Measurements from ENCODE around the gene MPL.

MPL gene

GRCh38 chr1:43293176-43293575 lies 44.4 kb upstream of the MPL start:
- no peak for TF ChIP-seq CSRNP3 (CRISPR knock-in tag; IDR thresholded peaks at IDR 0.05)
- no peak for TF ChIP-seq SNAI2 (CRISPR knock-in tag; IDR thresholded peaks at IDR 0.05)
- no peak for TF ChIP-seq BACH2 (CRISPR knock-in tag; IDR thresholded peaks at IDR 0.05; ENCODE audit: borderline replicate concordance)
- no peak for TF ChIP-seq ZNF565 (CRISPR knock-in tag; conservative IDR thresholded peaks at IDR 0.05; ENCODE audit: low read depth)
- no peak for TF ChIP-seq OSR1 (CRISPR knock-in tag; IDR thresholded peaks at IDR 0.05)
- no peak for TF ChIP-seq PPARA (CRISPR knock-in tag; IDR thresholded peaks at IDR 0.05; ENCODE audit: borderline replicate concordance)
- no peak for TF ChIP-seq GLIS3 (CRISPR knock-in tag; IDR thresholded peaks at IDR 0.05)
- no peak for TF ChIP-seq ZFP30 (CRISPR knock-in tag; IDR thresholded peaks at IDR 0.05)
- TF ChIP-seq TCF4 (CRISPR knock-in tag; IDR thresholded peaks at IDR 0.05; ENCODE audit: borderline replicate concordance), result no peak
- TF ChIP-seq ARNTL (CRISPR knock-in tag; IDR thresholded peaks at IDR 0.05; ENCODE audit: borderline replicate concordance, low read depth), result no peak
- no peak for TF ChIP-seq POU6F1 (CRISPR knock-in tag; IDR thresholded peaks at IDR 0.05; ENCODE audit: borderline replicate concordance, low read depth)
- no peak for TF ChIP-seq ZC3H10 (CRISPR knock-in tag; IDR thresholded peaks at IDR 0.05)
- TF ChIP-seq PATZ1 (CRISPR knock-in tag; IDR thresholded peaks at IDR 0.05; ENCODE audit: borderline replicate concordance), result no peak
- no peak for TF ChIP-seq TOX (CRISPR knock-in tag; IDR thresholded peaks at IDR 0.05; ENCODE audit: borderline replicate concordance)
- no peak for TF ChIP-seq ISL1 (CRISPR knock-in tag; IDR thresholded peaks at IDR 0.05)

GRCh38 chr1:43293896-43294760 lies 43.5 kb upstream of the MPL start:
- TF ChIP-seq PATZ1 (CRISPR knock-in tag; IDR thresholded peaks at IDR 0.05; ENCODE audit: borderline replicate concordance), result no peak
- TF ChIP-seq CREB5 (CRISPR knock-in tag; IDR thresholded peaks at IDR 0.05; ENCODE audit: low read depth), result no peak
- no peak for TF ChIP-seq GLIS3 (CRISPR knock-in tag; IDR thresholded peaks at IDR 0.05)
- TF ChIP-seq ARNTL (CRISPR knock-in tag; IDR thresholded peaks at IDR 0.05; ENCODE audit: borderline replicate concordance, low read depth), result no peak
- TF ChIP-seq ZFP30 (CRISPR knock-in tag; IDR thresholded peaks at IDR 0.05), result no peak
- TF ChIP-seq TOX (CRISPR knock-in tag; IDR thresholded peaks at IDR 0.05; ENCODE audit: borderline replicate concordance), result no peak
- TF ChIP-seq TSHZ2 (CRISPR knock-in tag; IDR thresholded peaks at IDR 0.05), result no peak
- peak; percentile 46; the same call in 2 of the 3 replicates for ATAC-seq

More at GRCh38 chr1:43293176-43293575, 44.4 kb upstream of the MPL start:
- no peak for ATAC-seq

Measured in SK-N-SH treated with all-trans-retinoic acid at 6 μM for 48 hours (cell line).